Fibroblast of skin of right biceps (primary cell): ENCODE data around the gene HOXB5.

ENCODE experiments used
- DNase-seq: peaks from one replicate; pipeline ENCODE4 v3.0.0-alpha.2; 2013

Gene HOXB5

GRCh38 chr17:48593126-48593829 is at the start of gene HOXB5:
TSS of gene HOXB5 (minus strand) at chr17:48593779. CDS start at chr17:48593682, 97 bp downstream.
- no peak for DNase-seq

GRCh38 chr17:48642843-48643696 is 49.5 kb upstream of the HOXB5 start:
- no peak for DNase-seq

GRCh38 chr17:48642059-48642842 is 48.7 kb upstream of the HOXB5 start:
- no peak for DNase-seq

GRCh38 chr17:48641541-48642058 is 48.0 kb upstream of the HOXB5 start:
- no peak for DNase-seq

GRCh38 chr17:48640858-48641180 is 47.2 kb upstream of the HOXB5 start:
- DNase-seq, result no peak

- DNase-seq, result no peak
Observed at GRCh38 chr17:48639982-48640857, 46.6 kb upstream of the HOXB5 start.

- no peak for DNase-seq
Observed at GRCh38 chr17:48639136-48639535, 45.6 kb upstream of the HOXB5 start.

- DNase-seq, result peak; percentile 95
Observed at GRCh38 chr17:48637323-48638260, 44.0 kb upstream of the HOXB5 start.

GRCh38 chr17:48636177-48637018 is 42.8 kb upstream of the HOXB5 start:
- DNase-seq, result peak; percentile 77

GRCh38 chr17:48634493-48635208 is 41.1 kb upstream of the HOXB5 start:
- no peak for DNase-seq

- DNase-seq, result no peak
Observed at GRCh38 chr17:48633266-48633677, 39.7 kb upstream of the HOXB5 start.

- no peak for DNase-seq
Observed at GRCh38 chr17:48632579-48633265, 39.1 kb upstream of the HOXB5 start.

- DNase-seq, result no peak
Observed at GRCh38 chr17:48631693-48632578, 38.4 kb upstream of the HOXB5 start.

GRCh38 chr17:48630925-48631692 is 37.5 kb upstream of the HOXB5 start:
- no peak for DNase-seq

GRCh38 chr17:48630009-48630924 is 36.7 kb upstream of the HOXB5 start:
- DNase-seq, result no peak

GRCh38 chr17:48629411-48629759 is 35.8 kb upstream of the HOXB5 start:
- no peak for DNase-seq
